ENCODE results near the gene DAGLB.

DNA sequence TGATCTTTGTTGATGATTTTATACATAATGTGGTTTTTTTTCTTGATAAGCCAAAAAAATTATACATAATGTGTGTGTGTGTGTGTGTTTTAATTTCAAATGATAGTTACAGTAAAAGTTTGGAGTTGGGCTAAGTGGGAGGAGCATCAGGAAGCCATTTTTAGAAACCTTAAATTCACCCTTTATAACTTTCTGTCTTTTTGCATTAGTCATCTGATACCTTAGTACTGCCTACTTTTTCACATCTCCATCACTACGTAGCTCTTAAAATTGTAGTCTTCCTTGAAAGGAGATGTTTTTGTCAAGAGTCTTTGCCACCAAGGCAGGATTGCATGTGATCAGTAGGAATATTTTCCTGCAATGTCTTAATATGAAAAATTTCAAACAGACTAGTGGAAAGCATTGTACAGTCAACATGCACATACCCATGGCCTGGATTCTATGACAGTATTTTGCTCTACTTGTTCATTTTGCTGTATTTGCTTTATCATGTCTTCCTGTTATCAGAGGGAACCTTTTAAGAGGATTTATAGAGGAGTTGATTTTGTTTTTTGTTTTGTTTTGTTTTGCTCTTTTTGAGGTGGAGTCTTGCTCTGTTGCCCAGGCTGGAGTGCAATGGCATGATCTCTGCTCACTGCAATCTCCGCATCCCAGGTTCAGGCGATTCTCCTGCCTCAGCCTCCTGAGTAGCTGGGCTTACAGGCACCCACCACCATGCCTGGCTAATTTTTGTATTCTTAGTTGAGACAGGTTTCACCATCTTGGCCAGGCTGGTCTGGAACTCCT is 67.3 kb downstream of the DAGLB start:
- TF ChIP-seq, protein P1, sequence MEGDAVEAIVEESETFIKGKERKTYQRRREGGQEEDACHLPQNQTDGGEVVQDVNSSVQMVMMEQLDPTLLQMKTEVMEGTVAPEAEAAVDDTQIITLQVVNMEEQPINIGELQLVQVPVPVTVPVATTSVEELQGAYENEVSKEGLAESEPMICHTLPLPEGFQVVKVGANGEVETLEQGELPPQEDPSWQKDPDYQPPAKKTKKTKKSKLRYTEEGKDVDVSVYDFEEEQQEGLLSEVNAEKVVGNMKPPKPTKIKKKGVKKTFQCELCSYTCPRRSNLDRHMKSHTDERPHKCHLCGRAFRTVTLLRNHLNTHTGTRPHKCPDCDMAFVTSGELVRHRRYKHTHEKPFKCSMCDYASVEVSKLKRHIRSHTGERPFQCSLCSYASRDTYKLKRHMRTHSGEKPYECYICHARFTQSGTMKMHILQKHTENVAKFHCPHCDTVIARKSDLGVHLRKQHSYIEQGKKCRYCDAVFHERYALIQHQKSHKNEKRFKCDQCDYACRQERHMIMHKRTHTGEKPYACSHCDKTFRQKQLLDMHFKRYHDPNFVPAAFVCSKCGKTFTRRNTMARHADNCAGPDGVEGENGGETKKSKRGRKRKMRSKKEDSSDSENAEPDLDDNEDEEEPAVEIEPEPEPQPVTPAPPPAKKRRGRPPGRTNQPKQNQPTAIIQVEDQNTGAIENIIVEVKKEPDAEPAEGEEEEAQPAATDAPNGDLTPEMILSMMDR (IDR thresholded peaks at IDR 0.05; ENCODE audit: low read length): no peak
- TF ChIP-seq EZH2 (IDR thresholded peaks at IDR 0.05; ENCODE audit: borderline replicate concordance, low read length): no peak

Data from OCI-LY1 (cell line).